Erythroblast (primary cell): ENCODE measurements around the gene ISG20L2.

Experiments
- GATA1 ChIP-seq: IDR thresholded peaks from 2 replicates; pipeline ENCODE4 v1.6.1; 2011; ENCODE audit warnings: low read depth, mild to moderate bottlenecking, control low read depth, low read length, moderate library complexity
- POLR2A ChIP-seq: IDR thresholded peaks from 2 replicates; pipeline ENCODE4 v1.6.1; 2011; ENCODE audit warnings: mild to moderate bottlenecking, low read length

DNA sequence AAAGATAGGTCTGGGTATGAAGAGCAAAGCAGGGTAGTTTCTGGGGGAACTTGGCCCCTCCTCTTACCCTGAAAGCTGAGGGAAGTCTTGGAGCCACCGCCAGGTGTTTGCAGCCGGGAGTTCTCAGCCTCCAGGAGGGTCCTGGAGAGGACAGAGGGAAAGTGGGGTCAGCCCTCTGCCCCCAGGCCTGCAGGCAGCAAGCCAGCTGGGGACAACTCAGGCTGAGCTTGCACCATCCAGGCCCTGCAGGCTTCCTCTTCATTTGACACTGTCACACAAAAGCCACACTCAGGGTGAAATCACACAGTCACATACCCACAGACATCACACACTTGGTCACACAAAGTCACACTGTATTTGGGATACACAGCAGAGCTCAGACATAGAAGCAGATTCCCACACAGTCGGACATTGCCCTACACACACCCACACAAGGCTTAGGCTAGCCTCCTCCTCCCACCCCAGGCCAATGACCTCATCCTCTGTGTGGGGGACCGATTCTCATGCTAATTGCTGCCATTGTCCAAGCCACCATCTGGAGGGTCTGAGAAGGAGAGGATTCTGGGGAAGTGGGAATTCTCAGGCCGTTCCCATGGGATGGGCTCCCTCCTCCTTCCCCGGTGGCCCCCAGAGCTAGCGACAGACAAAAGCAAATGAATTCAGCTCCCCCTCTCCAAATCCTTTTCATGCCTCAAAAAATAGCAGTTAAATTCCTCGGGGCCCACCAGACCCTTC, 55.0 kb downstream of the ISG20L2 start:
- TF ChIP-seq POLR2A: no peak
- no peak for TF ChIP-seq GATA1
